NCI-H1417 treated with DMSO at 0.1 percent for 48 hours (cell line): ENCODE results near the gene PLXDC1.
"Not testable (repeated sequence)": the region's sequence is repeated elsewhere in the genome, so short reads cannot be mapped to it uniquely, and the experiment has no call there.

Source experiments
- DNase-seq: peaks from one replicate; lab custom pipeline; 2025; lab: John Stamatoyannopoulos, UW

PLXDC1 gene

DNA sequence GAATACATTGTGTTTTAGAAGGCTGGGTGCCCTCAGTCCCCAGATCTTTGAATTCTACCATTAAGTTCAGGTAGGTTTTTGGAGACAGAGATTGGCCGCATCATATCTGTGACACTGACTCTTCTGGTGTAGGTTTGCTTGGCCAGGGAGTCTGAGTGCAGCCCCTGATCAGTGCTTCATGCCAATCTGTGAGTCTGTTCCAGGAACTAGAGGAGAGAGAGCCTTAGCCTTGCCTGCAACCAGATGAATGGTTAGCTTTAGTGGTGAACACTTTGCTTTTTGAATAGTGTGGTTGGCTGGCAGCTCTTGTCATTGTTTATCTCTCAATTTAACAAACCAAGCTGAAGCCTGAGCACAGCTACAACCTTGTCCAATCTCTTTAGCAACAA lies 87.8 kb downstream of the PLXDC1 start:
- DNase-seq: no peak

DNA sequence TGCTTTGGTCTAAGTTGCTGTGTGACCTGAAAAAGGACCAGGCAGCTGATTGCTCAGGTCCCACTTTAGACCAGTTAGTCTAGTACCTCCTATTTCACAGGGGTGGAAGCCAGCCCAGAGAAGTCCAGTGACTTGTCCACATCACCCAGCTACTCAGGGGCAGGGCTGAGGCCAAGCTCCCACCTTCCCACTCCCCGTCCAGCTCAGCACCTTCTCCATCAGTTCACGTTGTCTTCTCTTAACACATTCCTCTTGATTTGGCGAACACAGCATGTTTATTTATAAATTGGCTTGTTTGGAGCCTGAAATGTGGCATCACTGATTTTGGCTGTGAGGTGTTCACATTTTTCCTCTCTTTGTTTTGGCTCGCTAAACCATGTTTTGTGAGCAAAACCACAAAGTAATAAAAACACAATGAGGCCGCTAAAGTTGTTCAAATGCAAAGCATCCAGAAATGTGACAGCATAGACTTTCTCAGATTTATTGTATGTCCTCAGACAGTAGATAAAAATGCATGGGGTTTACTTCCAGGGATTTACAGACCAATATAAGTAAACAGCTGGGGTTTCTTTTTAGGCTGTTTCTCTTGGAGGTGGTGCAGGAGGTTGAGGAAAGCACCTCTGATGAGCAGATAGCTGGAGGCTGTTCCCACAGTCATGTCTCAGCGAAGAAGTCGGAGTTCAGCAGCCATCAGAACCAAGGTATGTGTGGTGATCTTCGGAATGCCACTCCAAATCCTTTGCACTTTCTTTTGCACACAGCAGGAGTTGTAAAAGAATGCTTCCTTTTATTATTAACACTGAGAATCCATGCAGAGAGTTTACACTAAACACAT lies 88.4 kb downstream of the PLXDC1 start:
- no peak for DNase-seq

DNA sequence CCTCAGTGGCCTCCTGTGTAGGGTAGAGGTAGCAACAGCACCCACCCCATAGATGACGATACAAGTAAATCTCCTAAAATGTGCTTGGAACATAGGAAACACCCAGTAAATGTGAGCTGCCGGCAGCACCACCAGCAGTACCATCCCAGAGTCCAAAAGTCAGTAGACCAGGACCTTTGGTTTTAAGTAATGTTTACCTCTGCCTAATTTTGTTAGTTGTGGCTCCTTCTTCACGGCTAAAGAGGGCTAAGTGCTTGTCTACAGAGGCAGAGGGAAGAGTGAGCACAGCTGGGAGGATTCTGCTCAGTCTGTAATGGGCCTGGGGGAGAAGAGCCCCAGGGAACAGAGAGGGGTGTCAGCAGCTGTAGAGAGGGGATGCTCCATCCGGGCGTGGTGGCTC lies 92.9 kb downstream of the PLXDC1 start:
- DNase-seq: no peak

DNA sequence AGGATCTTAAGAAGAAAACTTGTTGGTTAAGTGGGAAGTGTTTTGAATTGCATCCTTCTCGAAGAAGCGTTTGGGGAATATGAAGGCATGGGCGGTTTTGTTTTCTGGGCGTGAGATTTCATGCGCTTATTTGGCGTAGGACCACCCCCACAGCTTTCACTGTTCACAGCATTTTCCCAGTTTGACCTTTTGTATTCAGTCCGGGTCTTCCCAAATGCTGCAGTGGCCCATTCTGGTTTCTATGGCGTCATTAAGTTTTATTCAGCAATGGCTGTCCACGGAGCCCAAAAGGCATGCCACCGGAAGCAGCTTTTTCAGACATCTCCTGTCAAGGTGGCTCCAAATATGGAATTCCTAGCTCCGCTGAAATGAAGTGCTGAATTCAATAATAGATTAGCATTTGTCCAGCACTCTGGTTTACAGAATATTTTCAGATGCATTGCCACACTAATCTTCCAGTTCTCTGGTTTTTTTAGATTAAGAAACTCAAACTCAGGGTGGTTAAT lies 93.7 kb downstream of the PLXDC1 start:
- DNase-seq: no peak

DNA sequence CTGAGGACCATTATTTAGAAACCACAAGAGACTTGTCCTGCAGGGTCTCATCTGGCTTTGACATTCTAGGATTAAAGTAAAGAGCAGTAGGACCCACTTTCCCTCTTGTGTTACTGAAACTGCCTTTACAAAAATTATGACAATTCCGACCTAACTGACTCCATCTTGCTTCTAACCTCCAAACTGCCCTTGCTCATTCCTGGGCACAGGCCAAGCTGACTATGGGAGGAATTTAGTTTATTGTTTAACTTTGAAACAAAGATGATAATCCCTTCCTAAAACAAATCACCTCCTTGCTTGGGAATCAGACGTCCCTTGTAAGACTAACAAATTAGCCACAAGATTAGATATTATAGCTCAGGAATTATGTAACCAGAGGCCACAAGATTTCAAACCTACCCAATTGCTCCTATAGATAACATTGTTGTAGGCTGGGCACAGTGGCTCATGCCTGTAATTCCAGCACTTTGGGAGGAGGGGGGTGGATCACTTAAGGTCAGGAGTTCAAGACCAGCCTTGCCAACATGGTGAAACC lies 97.3 kb downstream of the PLXDC1 start:
- no peak for DNase-seq

DNA sequence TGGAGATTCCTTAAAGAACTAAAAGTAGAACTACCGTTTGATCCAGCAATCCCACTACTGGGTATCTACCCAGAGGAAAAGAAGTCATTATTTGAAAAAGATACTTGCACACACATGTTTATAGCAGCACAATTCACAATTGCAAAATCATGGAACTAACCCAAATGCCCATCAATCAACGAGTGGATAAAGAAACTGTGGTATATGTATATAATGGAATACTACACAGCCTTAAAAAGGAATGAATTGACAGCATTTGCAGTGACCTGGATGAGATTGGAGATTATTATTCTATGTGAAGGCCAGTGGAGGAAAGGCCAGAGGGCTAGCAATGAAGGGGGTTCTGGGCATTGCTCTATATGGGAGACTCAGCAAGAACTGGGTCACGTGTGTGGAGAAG lies 99.0 kb downstream of the PLXDC1 start:
- DNase-seq: not testable (repeated sequence)

DNA sequence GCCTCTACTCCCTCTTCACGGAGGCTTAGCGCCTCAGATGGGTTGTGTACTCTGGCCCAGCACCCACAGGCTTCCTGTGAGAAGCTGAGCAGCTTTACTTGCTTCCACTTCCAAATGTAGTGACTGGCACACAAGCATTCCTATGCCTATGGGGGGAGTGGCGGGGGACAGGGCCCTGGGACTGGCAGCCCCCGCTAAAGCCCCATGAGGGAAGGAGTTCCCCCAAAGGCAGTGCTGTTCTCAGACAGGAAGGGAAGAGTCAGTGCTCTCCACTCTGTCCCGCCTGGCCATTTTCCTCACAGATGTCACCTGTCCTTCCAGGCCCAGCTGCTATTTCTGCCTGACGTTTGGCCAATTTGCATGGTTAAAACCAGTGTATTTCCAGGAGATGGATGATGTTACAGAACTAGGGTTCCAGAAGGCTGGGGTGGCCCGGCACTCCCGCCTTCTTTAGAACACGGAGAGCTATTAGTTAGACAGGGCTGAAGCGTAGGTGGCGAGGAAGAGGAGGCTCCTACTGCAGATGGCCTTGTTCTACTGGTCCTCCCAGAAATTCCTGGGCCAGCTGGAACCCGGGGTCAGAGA lies 100.3 kb downstream of the PLXDC1 start:
- no peak for DNase-seq

DNA sequence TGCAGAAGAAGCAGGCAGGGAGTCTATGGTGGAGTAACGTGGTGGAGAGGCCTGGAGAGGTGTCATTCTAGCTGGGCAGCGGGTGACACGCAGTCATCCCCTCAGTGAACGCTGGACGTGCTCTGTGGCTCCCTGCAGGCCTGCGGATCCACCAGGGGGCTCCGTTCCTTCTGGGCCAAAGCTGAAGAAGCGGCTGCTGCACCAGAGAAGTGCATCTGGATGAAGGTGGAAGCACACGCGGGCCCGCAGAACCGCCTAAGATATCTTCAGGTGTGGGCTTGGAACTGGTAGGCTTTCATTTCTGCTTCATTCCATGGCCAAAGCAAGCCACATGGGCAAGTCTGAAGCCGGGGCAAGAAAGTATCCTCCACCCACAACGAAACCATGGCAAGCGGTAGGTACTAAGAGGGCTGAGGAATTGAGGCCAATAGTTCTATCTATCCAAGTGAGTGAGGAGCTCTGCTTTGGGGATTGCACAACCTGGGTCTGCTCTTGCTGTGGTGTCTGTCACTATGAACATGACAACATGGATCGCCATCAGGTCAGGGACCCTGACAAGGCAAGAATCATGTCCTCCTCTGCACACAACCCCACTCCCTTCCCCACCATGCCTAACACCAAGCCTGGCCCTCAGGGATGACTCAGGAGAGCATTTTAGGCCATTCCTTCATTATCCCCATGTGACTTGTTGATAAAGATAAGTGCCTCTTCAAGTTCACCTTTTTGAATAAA lies 105.3 kb downstream of the PLXDC1 start:
- DNase-seq: no peak

DNA sequence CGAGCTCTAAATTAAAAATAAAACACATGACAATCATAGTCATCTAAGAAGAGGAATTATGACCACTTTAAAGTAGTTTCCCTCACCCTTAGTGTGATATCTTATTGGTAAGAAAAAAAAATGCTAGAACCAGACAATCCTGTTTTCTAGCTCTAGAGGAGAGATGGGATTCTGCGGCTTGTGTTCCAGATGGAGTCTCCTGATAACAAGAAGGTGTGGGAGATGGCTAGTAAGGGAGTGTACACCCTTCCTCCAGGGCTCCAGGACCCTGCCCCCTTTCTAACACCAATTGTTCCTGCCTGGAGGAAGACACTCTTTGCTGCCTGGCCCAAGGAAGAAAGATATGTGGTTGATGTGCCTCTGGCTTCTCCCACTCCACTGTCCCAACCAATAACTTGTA lies 115.4 kb downstream of the PLXDC1 start:
- no peak for DNase-seq

DNA sequence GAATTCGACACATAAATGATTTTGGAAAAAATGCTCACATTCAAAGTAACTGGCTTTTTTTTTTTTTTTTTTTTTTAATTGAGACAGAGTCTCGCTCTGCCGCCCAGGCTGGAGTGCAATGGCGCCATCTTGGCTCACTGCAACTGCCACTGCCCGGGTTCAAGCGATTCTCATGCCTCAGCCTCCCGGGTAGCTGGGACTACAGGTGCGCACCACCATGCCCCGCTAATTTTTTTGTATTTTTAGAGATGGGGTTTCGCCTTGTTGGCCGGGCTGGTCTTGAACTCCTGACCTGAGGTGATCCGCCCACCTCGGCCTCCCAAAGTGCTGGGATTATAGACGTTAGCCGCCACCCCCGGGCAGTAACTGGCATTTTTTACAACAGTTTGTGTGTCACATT lies 115.9 kb downstream of the PLXDC1 start:
- DNase-seq: not testable (repeated sequence)

DNA sequence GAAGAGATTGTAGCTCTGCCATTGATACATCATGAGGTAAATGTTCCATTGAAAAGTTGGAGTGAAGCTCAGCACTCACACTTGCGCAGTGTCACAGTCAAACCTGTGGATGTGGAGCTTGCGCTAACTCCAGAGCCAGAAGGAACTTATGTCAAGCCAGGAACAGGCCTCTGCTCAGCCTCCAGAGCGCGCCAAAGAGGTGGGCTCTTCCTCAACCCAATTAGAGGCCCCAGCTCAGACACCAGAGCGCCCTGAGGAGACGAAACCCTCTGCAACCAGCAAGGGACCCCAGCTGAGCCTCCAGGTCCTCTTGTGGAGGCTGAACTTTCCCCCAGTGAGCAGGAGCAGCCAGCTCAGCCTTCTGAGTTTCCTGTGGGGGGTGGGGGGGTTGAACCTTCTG lies 122.7 kb downstream of the PLXDC1 start:
- DNase-seq: no peak

DNA sequence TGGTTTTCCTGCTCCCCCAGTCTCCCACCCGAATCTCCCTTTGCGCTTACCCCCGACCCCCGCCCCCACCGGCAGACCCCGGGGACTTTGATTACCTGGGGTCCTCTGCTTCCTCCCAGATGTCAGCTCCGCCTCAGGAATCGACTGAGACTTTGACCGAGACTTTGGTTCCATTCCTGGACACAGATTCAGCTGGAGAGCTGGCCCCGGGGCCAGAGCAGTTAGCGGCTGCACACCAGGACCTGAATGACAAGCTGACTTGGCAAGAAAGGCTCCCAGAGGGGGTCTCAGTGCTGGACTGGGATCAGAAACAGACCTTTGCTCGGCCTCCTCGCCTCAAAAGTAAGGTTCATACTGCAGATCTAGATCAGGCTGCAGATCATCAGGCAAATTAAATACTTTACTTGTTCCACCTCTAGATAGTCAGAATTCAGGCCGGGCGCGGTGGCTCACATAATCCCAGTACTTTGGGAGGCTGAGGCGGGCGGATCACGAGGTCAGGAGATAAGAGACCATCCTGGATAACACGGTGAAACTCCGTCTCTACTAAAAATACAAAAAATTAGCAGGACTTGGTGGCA lies 123.9 kb downstream of the PLXDC1 start:
- DNase-seq: no peak

DNA sequence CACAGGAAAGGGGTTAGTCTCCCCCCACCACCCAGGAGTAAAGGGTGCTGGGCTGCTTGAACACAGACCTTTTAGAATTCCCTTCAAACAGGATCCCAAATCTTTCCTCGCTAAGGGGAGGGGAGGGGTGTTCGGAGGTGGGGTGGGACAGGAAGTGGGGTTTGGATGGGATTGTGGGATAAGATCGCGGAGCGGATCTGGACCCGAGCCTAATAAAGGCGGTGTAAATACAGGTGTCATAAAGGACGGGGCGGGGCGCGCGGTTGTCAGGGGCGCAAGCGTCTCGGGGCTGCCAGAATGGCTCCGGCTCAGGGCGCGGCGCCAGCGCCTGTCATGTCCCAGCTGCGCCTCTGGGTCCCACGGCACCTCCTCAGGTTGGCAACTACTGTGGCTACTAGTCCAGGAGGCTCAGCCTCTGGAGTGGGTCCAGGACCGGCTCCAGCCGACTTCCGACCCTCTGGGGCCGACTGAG lies 124.4 kb downstream of the PLXDC1 start:
- DNase-seq: no peak

DNA sequence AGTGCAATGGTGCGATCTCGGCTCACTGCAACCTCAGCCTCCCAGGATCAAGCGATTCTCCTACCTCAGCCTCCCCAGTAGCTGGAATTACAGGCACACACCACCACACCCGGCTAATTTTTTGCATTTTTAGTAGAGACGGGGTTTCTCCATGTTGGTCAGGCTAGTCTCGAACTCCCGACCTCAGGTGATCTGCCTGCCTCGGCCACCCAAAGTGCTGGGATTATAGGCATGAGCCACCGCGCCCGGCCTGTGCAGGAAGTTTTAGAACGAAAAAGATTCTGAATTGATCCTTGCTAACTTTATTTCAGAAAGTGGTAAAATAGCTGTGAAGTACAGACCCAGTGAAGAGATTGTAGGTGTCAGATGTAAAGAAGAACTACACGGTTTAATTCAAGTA lies 125.1 kb downstream of the PLXDC1 start:
- not testable (repeated sequence) for DNase-seq

DNA sequence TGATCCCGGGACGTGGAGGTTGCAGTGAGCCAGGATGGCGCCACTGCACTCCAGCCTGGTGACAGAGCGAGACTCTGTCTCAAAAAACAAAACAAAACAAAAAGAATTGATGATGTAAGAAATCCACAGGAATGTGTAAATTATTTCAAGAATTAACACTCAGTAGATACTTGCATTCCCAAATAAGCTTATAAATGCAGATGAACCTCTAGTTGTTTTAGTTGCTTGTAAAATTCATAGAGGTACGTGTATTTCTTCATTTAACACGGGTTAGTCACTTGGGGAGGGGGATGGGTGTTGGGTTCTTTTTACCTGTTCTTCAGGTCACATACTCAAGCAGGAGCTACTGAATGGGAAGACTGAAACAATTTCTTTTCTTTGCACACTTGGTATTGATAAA lies 128.5 kb downstream of the PLXDC1 start:
- DNase-seq: no peak

DNA sequence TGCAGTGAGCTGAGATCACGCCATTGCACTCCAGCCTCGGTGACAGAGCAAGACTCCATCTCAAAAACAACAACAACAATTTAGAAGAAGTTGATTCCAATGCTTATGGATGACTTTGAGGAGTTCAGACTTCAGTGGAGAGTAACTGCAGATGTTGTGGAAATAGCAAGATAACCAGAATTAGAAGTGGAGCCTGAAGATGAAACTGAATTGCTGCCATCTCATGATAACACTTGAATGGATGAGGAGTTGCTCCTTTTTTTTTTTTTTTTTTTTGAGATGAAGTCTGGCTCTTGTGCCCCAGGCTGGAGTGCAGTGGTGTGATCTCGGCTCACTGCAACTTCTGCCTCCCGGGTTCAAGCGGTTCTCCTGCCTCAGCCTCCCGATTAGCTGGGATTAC lies 131.4 kb downstream of the PLXDC1 start:
- not testable (repeated sequence) for DNase-seq

DNA sequence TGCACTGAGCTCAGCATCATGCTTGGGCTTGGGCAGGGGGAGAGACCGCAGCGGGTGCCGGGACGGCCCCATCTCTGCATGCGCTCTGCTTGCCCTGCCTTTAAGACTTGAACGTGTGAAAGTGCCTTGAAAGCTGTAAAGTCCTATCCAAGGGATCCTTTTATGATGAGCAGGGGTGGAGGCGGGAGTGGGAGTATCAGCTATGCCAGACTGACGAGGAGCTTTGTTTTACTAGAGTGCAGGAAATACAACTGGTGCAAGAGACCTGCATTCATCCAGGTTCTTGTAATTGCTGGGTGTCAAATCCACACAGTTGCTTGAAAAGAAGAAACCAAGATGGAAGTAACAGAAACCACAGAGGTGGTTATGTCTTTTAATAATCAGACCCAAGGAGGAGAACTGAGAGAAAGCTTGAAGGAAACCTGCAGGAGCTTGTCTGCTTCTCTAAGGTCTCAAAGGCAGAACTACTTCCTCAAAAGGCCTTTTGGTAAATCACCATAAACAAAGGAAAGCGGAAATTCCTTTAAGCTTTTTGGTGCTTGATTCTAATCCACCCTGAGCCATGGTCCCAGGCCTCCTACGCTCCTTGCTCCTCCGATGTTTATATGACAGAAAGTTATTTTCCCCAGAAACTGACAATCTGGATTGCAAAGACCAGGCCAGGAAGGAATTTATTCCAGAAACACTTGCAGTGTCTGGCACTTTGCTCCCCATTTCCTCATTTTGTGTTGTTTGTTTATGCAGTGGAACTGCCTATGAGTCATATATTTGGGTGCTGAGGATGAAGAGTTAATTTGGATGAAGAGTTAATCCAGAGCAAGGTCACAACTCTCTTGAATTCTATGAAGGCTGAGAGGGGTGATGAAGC lies 132.9 kb downstream of the PLXDC1 start:
- DNase-seq: no peak

DNA sequence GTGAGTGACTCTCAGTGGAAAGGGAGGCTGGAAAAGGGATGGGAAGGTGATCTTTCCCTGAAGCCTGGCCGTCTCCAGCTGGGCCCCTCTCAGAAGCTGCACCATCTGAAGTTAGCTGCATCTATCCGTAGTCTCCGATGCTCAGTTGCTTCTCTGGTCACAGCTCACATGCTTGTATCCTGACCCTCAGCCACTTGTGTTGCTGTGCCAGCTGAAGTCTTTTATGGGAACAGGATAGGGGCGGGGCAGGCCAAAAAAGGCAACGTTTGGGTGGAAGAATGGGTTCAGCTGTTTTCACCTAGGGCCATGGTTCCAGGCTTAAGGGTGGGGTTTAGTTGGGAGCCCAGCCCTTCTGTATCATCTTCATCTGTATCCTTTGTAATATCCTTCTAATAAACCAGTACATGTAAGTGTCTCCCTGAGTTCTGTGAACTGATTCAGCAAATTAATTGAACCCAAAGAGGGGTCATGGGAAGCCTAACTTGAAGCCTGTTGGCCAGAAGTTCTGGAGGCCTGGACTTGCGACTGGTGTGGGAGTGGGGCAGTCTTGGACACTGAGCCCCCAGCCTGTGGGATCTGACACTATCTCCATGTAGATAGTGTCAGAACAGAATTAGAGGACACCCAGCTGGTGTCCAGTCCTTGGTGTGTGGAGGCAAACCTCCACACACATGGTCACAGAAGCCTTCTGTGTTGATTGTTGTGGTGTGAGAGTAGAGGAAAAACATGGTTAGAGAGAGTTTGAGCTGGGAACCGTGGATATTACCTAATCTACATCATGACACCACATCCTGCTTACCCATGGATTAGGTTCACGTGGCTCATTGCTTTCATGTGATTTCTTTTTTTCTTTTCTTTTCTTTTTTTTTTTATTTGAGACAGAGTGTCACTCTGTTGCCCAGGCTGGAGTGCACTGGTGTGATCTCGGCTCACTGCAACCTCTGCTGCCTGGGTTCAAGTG lies 135.0 kb downstream of the PLXDC1 start:
- DNase-seq: no peak

DNA sequence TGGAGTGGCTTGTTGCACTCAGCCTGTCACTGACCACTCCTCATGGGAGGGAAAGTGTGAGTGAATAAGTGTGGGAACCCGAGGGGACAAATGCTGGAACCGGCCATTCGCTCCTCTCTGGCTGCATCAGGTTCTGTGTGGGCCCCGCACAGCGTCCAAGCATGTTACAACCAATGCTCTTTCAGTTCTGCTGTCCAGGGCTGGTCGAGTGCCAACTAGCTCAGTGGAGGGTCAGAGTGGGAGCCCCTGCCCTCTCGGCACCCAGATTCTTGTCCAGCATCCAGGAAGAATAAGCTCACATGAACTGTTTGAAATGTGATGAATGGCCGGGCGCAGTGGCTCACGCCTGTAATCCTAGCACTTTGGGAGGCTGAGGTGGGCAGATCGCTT lies 135.9 kb downstream of the PLXDC1 start:
- DNase-seq: no peak
